Measurements from ENCODE around the gene SYNGR4.

Gene SYNGR4

DNA sequence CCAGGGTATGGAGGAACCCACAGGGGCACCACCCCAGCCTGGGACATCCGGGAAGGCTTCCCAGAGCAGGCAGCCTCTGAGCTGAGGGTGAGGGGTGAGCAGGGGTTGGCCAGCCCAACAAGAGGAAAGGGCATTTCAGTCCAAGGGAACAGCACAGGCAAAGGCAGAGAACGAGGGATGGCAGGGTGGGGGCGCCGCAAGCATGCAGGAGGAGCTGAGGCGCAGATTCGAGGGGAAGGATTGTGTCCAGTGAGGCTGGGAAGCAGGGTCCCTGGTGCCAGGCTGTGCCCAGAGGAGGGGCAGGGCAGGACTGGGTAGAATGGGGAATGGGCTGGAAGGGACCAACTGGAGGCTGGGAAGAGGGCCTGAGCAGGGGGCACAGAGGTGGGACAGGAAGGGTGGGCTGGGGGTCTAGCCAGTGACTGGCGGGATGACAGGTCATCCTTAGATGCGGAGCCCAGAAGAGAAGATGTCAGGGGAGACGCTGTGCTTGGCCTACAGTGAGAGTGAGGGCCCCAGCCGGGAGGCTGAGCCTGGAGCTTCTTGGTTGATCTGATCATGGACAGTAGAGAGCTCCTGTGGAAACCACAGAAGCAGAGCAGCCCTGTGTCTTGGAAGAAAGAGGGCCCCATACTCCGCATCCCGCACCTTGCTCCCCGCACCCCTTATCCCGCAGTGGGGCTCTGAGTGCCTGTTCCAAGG is 25.2 kb upstream of the SYNGR4 start:
- in situ Hi-C loops (cut with MboI; ENCODE audit: low pct_unique_long_range_greater_than_20kb, low sequenced_read_pairs): loop anchor here (25.0 kb wide), 1 partner anchor 248 kb away; no protein-coding TSS in a partner anchor
- DNase-seq: no peak

DNA sequence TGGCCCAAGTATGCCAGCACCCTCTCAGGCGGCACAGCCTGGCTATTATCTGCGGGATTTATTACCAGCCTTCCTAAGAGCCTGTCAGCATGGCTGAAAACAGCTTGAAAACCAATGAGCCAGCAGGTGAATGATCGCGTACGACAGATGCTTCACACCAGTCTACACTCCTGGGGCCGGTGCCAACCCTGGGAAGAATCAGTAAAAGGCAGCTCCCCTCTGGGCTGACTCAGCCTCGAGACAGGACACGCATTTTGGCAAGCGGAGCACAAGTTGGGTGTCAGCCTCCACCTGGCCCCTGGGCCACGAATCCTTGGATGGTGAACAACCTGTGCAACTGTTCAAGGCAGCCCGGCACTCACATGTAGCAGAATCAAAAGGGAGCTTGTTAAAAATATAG is 23.2 kb upstream of the SYNGR4 start:
- no peak for DNase-seq
- in situ Hi-C loops (cut with MboI; ENCODE audit: low pct_unique_long_range_greater_than_20kb, low sequenced_read_pairs): loop anchor here (25.0 kb wide), 1 partner anchor 246 kb away; no protein-coding TSS in a partner anchor

DNA sequence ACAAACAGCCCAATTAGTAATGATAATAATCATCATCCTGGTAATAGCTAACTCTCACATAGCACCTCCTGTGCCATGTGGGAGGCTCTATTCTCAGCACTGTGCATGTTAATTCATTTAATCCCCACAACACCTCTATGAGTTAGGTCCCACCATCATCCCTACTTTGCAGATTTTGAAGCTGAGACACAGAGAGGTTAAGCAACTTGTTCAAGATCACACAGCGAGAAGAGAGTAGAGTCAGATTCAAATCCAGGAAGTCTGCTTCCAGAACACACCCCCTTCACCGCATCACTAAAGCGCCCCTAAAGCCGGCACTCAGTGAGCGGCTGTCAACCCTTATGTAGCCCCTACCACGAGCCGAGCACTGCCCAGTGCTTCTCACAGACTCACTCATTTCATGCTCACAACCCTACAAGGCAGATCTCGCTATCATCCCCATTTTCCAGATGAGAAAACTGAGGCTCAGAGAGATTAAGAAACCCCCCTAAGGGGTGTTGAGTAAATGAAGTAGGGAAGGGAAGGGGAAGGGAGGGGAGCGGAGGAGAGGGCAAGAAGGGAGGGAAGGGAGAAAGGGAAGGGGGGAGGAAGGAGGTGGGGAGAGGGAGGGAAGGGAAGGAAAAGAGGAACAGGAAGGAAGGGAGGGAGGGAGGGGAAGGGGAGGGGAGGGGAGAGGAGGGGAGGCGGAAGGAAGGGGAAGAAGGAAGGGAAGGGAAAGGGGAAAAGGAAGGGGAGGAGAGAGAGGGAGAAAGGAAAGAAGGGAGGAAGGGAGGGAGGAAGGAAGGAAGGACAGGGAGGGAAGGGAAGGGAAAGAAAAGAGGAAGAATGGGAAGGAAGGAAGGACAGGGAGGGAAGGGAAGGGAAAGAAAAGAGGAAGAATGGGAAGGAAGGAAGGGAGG is 22.4 kb upstream of the SYNGR4 start:
- no peak for DNase-seq
- in situ Hi-C loops (cut with MboI; ENCODE audit: low pct_unique_long_range_greater_than_20kb, low sequenced_read_pairs): loop anchor here (25.0 kb wide), 1 partner anchor 246 kb away; no protein-coding TSS in a partner anchor

DNA sequence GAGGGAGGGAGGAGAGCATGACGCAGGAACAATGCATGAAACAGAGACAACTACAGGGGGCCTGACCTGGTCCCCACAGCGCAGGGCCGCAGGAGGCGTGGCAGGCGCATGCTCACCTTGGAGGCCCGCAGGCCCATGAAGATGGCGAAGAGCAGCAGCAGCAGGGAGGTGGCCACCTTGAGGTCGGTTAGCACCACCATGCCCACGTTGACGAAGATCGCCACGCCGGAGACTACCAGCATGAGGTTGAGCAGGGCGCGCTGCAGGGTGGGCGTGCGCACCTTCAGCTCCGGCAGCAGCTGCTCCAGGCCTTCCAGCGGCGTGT is 21.8 kb upstream of the SYNGR4 start:
- no peak for DNase-seq
- in situ Hi-C loops (cut with MboI; ENCODE audit: low pct_unique_long_range_greater_than_20kb, low sequenced_read_pairs): loop anchor here (25.0 kb wide), 1 partner anchor 245 kb away; no protein-coding TSS in a partner anchor

GRCh38 chr19:48342841-48343540 is 21.2 kb upstream of the SYNGR4 start:
- DNase-seq: no peak
- in situ Hi-C loops (cut with MboI; ENCODE audit: low pct_unique_long_range_greater_than_20kb, low sequenced_read_pairs): loop anchor here (25.0 kb wide), 1 partner anchor 244 kb away; no protein-coding TSS in a partner anchor

GRCh38 chr19:48344892-48345291 is 19.3 kb upstream of the SYNGR4 start:
- in situ Hi-C loops (cut with MboI; ENCODE audit: low pct_unique_long_range_greater_than_20kb, low sequenced_read_pairs): loop anchor here (25.0 kb wide), 1 partner anchor 242 kb away; no protein-coding TSS in a partner anchor

GRCh38 chr19:48346191-48346590 is 18.0 kb upstream of the SYNGR4 start:
- in situ Hi-C loops (cut with MboI; ENCODE audit: low pct_unique_long_range_greater_than_20kb, low sequenced_read_pairs): loop anchor here (25.0 kb wide), 1 partner anchor 241 kb away; no protein-coding TSS in a partner anchor

More at GRCh38 chr19:48344892-48345291, 19.3 kb upstream of the SYNGR4 start:
- DNase-seq: no peak

DNA sequence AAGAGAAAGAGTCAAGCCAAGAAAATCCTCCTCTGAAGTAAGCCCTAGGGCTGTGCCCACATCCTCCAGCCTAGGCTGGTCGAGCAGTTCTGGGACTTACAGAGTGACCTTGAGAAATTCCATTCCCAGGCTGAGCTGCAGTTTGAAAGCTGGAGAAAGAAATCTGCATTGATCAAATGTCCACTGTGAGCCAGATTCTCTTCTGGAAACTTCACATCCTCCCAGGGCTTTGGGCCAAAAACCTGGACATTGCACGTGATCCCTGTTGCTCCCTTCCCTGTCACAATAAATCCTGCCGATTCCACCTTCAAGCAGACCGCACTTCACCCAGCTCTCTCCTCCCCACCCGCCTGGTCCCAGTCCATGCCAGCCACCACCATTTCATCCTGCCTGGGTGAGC is 16.1 kb upstream of the SYNGR4 start:
- in situ Hi-C loops (cut with MboI; ENCODE audit: low pct_unique_long_range_greater_than_20kb, low sequenced_read_pairs): loop anchor here (25.0 kb wide), 1 partner anchor 239 kb away; no protein-coding TSS in a partner anchor
- DNase-seq: no peak

More at GRCh38 chr19:48346191-48346590, 18.0 kb upstream of the SYNGR4 start:
- DNase-seq: no peak

GRCh38 chr19:48348737-48349136 is 15.4 kb upstream of the SYNGR4 start:
- in situ Hi-C loops (cut with MboI; ENCODE audit: low pct_unique_long_range_greater_than_20kb, low sequenced_read_pairs): loop anchor here (25.0 kb wide), 1 partner anchor 239 kb away; no protein-coding TSS in a partner anchor
- no peak for DNase-seq

DNA sequence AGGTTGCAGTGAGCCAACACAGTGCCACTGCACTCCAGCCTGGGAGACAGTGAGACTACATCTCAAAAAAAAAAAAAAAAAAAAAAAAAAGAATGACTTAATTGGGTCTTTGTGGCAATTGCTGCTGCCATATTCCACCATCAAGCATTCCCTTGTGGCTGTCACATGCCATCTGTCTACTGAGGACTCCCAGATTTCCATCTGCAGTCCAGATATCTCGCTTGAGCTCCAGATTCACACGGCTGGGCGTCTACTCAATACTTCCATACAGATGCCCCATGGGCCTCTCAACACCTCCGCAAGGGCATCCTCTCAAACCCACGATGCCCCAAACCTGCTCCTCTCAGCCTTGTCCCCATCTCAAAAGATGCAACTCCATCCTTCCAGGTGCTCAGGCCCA is 13.3 kb upstream of the SYNGR4 start:
- in situ Hi-C loops (cut with MboI; ENCODE audit: low pct_unique_long_range_greater_than_20kb, low sequenced_read_pairs): no loop called here

GRCh38 chr19:48351341-48351752 is 12.8 kb upstream of the SYNGR4 start:
- in situ Hi-C loops (cut with MboI; ENCODE audit: low pct_unique_long_range_greater_than_20kb, low sequenced_read_pairs): no loop called here
- DNase-seq: peak; percentile 79

More for the DNA sequence above, 13.3 kb upstream of the SYNGR4 start:
- no peak for DNase-seq

GRCh38 chr19:48353677-48354076 is 10.5 kb upstream of the SYNGR4 start:
- in situ Hi-C loops (cut with MboI; ENCODE audit: low pct_unique_long_range_greater_than_20kb, low sequenced_read_pairs): no loop called here

DNA sequence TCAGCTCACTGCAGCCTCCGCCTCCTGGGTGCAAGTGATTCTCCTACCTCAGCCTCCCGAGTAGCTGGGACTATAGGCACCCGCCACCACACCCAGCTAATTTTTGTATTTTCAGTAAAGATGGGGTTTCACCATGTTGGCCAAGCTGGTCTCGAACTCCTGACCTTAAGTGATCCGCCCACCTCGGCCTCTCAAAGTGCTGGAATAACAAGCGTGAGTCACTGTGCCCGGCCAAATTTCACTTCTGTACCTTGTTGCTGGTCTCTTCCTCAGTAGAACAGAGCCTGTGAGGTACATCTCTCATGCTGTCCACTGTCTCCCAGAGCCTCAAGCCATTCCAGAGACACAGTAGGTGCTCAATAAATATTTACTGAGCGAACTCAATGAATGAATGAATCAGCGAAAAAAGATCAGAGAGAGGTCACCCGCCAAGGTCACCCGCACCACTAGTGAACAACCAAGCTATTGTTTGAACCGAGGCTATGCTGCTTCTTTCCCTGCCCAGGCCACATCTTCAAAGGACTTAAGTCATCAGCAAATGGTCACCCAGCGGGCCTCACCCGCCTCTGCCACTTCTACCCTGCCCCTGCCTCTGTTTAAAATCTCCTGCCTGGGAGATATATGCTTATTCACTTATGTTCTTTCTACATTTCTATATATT is 9.7 kb upstream of the SYNGR4 start:
- no peak for DNase-seq

More at GRCh38 chr19:48353677-48354076, 10.5 kb upstream of the SYNGR4 start:
- DNase-seq: no peak

DNA sequence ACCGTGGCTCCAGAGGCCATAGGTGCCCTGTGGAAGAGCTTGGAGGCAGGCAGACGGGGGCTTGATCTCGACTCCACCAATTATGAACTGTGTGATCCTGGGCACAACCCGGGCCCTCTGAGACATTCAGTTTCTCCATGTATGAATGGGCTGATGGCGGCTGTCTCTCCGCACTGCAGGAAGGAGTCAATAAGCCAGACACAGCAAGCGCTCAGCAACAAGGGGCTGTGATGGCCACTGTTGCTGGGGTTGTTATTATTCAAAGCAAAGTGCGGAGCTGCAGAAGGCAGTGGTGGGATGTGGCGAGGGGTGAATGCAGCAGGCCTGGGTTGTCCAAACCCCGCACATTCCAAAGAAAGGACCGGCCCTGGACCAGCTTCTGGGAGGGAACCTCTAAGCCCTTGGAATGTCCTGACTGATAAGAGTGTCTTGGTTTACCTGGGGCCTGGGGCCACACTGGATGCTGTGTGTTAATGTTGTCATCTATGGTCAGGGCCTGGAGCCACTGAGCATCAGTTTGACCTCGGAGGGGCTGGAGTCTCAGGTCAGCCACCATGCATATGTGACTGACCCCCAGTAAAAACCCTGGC is 8.7 kb upstream of the SYNGR4 start:
- DNase-seq: no peak
- in situ Hi-C loops (cut with MboI; ENCODE audit: low pct_unique_long_range_greater_than_20kb, low sequenced_read_pairs): no loop called here

More for the DNA sequence above, 9.7 kb upstream of the SYNGR4 start:
- in situ Hi-C loops (cut with MboI; ENCODE audit: low pct_unique_long_range_greater_than_20kb, low sequenced_read_pairs): no loop called here

DNA sequence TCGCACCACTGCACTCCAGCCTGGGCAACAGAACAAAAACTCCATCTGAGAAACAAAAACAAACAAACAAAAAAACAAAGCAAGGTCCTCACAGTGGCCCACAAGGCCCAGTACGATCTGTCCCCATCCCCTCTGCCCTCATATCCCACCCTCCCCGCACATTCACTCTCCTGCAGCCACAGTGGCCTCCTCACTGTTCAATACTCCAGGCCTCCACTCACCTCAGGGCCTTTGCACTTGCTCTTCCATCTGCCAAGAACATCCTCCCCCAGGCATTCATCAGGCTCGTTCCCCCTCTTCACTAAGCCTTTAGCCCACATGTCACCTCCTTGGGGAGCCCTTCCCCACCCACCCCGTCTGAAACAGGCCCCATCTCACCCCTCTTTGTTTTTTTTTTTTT is 5.0 kb upstream of the SYNGR4 start:
- no peak for DNase-seq
- in situ Hi-C loops (cut with MboI; ENCODE audit: low pct_unique_long_range_greater_than_20kb, low sequenced_read_pairs): no loop called here

GRCh38 chr19:48361912-48362311 is 2.3 kb upstream of the SYNGR4 start:
- in situ Hi-C loops (cut with MboI; ENCODE audit: low pct_unique_long_range_greater_than_20kb, low sequenced_read_pairs): no loop called here

DNA sequence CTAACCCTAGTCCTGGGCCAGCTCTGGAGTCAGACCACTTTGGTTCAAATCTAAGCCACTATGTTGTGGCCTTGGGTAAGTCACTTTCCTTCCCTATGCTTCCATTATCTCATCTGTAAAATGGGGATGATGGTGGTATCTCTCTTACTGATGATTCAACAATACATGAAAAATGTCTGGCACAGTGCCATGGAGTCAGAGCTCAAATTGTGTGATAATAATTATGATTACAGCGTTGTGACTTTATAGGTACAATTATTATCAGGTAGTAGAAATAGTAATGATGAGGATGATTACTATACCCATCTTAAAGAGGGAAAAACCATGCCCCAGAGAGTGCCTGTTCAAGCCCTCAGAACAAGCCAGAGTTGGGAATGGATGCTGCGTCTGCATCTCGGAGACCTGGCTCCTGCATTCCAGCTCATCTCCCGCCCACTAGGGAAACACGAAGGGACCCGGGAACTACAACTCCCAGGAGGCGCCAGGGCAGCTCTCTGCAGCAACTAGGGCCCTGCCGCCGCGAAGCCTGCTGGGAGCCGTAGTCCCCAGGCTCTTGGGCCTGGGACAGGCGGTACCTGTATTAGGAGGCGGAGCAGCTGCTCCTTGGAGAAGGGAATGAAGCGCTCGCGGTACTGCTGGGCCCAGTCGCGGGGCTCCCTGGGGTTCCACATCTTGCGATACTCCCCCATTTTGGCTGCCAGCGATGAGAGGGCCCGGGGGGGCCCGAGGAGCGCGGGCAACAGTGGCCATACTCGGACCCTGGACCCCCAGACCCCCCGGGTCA is 1.3 kb upstream of the SYNGR4 start:
- in situ Hi-C loops (cut with MboI; ENCODE audit: low pct_unique_long_range_greater_than_20kb, low sequenced_read_pairs): no loop called here
- DNase-seq: peak; percentile 92

More at GRCh38 chr19:48361912-48362311, 2.3 kb upstream of the SYNGR4 start:
- no peak for DNase-seq

DNA sequence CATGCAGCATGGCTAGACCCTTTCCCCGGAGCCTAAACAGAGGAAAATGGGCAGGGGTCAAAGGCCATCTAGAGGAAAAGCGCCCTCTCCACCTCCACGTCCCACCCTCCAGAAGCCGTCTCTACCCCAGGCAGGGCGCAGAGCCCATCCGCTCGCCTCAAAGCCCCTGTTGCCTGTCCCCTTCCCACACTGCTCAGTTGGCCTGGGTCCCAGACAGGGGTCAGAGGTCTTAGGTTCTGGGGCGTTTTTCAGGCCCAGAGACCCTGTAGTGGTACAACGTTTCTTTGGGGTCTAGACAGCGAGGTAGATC is 712 bp upstream of the SYNGR4 start:
- in situ Hi-C loops (cut with MboI; ENCODE audit: low pct_unique_long_range_greater_than_20kb, low sequenced_read_pairs): no loop called here

More for the DNA sequence above, 712 bp upstream of the SYNGR4 start:
- no peak for DNase-seq
